Tibial nerve (tissue), 4 donors: ENCODE results near the gene SSH3. TPM values are rescaled to one million over a fixed set of nuclear protein-coding genes. Genes with fewer than 3 reads are reported as not detected.
A peak's percentile ranks its signal among the peaks of the same experiment; 100 is the strongest.
"Not testable (repeated sequence)": the region's sequence is repeated elsewhere in the genome, so short reads cannot be mapped to it uniquely, and the experiment has no call there.

Experiments
- DNase-seq, 2 donors: peaks; one replicate each; pipeline ENCODE4 v3.0.0-alpha.2; 2019; ENCODE audit warnings: low spot score in 2 of 2
- H3K27ac ChIP-seq, 4 donors: fragments of 200-600 bp; sonication (generic) in 3 of 4; one replicate each; pipeline ENCODE4 v1.5.1; 2017 to 2019; ENCODE audit warnings: mild to moderate bottlenecking in 1 of 4
- H3K27me3 ChIP-seq, 2 donors: fragments of 200-600 bp; sonication (generic) in 1 of 2; one replicate each; pipeline versions ENCODE4 v1.5.1 to v1.6.0; 2017 to 2019
- H3K36me3 ChIP-seq, 3 donors: fragments of 200-600 bp; sonication (generic); one replicate each; pipeline ENCODE4 v1.5.1; 2018 to 2019
- H3K4me1 ChIP-seq, 4 donors: fragments of 200-600 bp; sonication (generic) in 3 of 4; one replicate each; pipeline ENCODE4 v1.5.1; 2017 to 2019
- H3K4me3 ChIP-seq, 4 donors: fragments of 200-600 bp; sonication (generic) in 3 of 4; one replicate each; pipeline ENCODE4 v1.5.1; 2017 to 2019; ENCODE audit warnings: mild to moderate bottlenecking in 1 of 4, moderate library complexity in 1 of 4
- H3K9me3 ChIP-seq, 4 donors: fragments of 200-600 bp; sonication (generic) in 3 of 4; one replicate each; pipeline ENCODE4 v1.5.1; 2017 to 2019
- EP300 ChIP-seq, 2 donors: sonication (generic); formaldehyde crosslinking; IDR thresholded peaks; one replicate each; pipeline ENCODE4 v1.6.1; 2017; ENCODE audit warnings: antibody characterized with exemption in 2 of 2, mild to moderate bottlenecking in 1 of 2
- POLR2A ChIP-seq, 2 donors: fragments of 450-650 bp; IDR thresholded peaks; one replicate each; pipeline ENCODE4 v1.6.1; 2017; ENCODE audit warnings: antibody characterized with exemption in 2 of 2, mild to moderate bottlenecking in 2 of 2, moderate library complexity in 2 of 2
- WGBS, 2 donors: methylation state at CpG; one replicate each; pipeline ENCODE4 v1.1.5; 2018; 5-methylcytosine and 5-hydroxymethylcytosine counted together
- total RNA-seq, 4 donors: library from RNA; depleted of rRNA; stranded (reverse); fragments of >200 nt; gene quantifications; one replicate each; pipeline ENCODE4 v1.1.0, GENCODE V29; 2016
- TF ChIP-seq, protein P1 (sequence below), 5 experiments: fragments of 200-600 bp in 3 of 5; fragments of 450-650 bp in 2 of 5; sonication (generic) in 3 of 5; IDR thresholded peaks; one replicate each; pipeline ENCODE4 v1.5.1; 2016 to 2019; ENCODE audit warnings: antibody characterized with exemption in 5 of 5, mild to moderate bottlenecking in 3 of 5, moderate library complexity in 2 of 5

SSH3 gene
- total RNA-seq, 4 donors from 2014 or later = 28.5 to 51.6 (median 43.1) TPM

DNA sequence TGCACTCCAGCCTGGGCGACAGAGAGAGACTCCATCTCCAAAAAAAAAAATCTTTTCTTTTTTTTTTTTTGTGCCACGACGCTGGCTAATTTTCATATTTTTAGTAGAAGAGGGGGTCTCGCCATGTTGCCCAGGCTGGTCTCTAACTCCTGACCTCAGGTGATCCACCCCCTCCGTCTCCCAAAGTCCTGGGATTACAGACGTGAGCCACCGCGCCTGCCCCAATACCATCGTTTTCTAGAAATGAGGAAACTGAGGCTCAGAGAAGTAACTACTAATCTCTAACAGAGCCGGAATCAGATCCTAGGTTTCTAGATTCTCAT lies 13.5 kb downstream of the SSH3 start:
- H3K27ac ChIP-seq = peak overlapping the region; percentile 87 to 97 (median 92)
- H3K4me3 ChIP-seq = peak overlapping the region; percentile 65 to 87 (median 77)
- 1 to 3% methylated on average over 10 of the region's 10 CpGs for WGBS, 2 donors
- TF ChIP-seq, protein P1, sequence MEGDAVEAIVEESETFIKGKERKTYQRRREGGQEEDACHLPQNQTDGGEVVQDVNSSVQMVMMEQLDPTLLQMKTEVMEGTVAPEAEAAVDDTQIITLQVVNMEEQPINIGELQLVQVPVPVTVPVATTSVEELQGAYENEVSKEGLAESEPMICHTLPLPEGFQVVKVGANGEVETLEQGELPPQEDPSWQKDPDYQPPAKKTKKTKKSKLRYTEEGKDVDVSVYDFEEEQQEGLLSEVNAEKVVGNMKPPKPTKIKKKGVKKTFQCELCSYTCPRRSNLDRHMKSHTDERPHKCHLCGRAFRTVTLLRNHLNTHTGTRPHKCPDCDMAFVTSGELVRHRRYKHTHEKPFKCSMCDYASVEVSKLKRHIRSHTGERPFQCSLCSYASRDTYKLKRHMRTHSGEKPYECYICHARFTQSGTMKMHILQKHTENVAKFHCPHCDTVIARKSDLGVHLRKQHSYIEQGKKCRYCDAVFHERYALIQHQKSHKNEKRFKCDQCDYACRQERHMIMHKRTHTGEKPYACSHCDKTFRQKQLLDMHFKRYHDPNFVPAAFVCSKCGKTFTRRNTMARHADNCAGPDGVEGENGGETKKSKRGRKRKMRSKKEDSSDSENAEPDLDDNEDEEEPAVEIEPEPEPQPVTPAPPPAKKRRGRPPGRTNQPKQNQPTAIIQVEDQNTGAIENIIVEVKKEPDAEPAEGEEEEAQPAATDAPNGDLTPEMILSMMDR (IDR thresholded peaks at IDR 0.05) = no peak
- TF ChIP-seq EP300 (IDR thresholded peaks at IDR 0.05) = no peak
- TF ChIP-seq POLR2A (IDR thresholded peaks at IDR 0.05) = no peak
- DNase-seq = no peak
- no peaks in the 10 kb centered on the region for H3K27me3 ChIP-seq
- H3K4me1 ChIP-seq = peaks cover 0 to 39% (median 8%) of the 10 kb centered on the region in 4 donors
- peaks cover 0 to 5% (median 0%) of the 10 kb centered on the region in 3 donors for H3K36me3 ChIP-seq
- no peaks in the 10 kb centered on the region for H3K9me3 ChIP-seq

DNA sequence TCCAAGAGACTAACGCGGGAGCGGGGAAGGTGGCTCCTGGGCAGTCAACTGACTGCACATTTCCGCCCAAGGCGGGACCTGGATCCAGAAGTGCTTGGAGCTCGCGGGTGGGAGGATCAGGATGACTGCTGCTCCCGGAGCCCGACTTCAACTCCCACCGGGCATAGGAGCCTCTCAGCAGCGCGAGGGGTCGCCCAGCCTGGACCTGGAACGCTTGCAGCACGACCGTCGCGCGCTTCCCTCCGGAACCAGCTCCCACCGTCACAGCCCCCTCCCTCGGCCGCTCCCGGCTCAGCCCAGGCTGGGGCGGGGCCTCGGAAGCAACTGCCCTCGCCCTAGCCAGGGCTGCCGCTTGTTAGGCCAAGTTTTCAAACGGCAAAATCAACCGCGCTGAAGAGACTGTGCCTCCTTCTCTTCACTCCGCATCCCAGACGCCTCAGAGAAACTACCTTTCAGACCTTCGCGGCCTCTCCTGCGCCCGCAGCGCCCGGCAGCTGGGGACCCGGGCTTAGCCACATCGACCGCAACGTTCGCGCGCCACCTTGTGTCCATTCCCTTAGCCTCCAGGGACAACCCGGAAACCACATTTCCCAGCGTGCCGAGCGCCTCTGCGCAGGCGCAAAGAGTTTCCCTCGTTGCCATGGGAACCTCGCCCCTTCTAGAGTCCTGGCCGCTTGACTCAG lies 14.0 kb downstream of the SSH3 start:
- no peaks in the 10 kb centered on the region for H3K9me3 ChIP-seq
- TF ChIP-seq EP300 (IDR thresholded peaks at IDR 0.05) = peak; percentile 69 to 75
- peak; percentile 10 to 59 for TF ChIP-seq POLR2A (IDR thresholded peaks at IDR 0.05)
- TF ChIP-seq, protein P1 (IDR thresholded peaks at IDR 0.05) = peak; percentile 92 to 100 (median 96)
- peaks cover 0 to 7% (median 0%) of the 10 kb centered on the region in 3 donors for H3K36me3 ChIP-seq
- no peaks in the 10 kb centered on the region for H3K27me3 ChIP-seq
- peak overlapping the region; percentile 87 to 97 (median 92) for H3K27ac ChIP-seq
- DNase-seq = peak; percentile 92 to 97
- H3K4me3 ChIP-seq = peak overlapping the region; percentile 65 to 87 (median 77)
- WGBS, 2 donors = 0 to 1% methylated on average over 43 to 54 of the region's 55 CpGs
- H3K4me1 ChIP-seq = peaks cover 0 to 38% (median 8%) of the 10 kb centered on the region in 4 donors

DNA sequence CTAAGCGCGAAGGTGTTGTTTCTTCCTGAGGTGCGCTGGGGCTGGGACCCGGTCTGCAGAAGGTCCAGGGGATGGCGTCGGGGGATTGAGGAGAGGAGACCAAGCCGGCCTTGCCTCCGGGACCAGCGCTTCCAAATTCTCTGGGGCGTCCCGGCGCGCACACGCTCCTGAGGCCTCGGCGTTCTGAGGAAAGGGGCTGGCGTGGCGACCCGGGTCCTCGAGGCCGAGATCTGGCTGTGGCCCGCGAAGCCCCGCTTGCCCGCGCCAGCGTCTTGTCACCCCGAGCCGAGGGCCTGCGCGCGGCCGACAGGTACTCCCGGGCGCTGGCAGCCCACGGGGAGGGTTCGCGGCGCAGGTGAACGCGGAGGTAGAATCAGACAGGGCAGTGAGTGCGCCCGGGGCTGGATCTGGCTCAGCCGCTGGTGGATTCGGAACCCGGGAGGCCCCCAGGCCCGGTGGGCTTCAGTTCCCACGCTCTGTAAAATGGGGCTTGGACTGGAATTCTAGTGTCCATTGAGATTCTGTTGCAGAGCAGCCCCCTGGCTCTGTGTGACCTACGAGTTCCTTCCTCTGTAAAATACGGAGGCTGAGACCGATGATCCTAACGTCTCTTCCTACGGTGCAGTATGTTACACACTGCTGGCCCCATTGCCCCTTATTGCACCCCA lies 14.7 kb downstream of the SSH3 start:
- Histone ChIP-seq H3K4me1 (peaks cover 0 to 33% (median 6%) of the 10 kb centered on the region in 4 donors), H3K27ac (peak overlapping the region; percentile 87 to 97 (median 92)), H3K4me3 (peak overlapping the region; percentile 65 to 87 (median 77)), H3K27me3 (no peaks in the 10 kb centered on the region), H3K9me3 (no peaks in the 10 kb centered on the region), H3K36me3 (peaks cover 0 to 13% (median 0%) of the 10 kb centered on the region in 3 donors)
- WGBS, 2 donors = 1 to 2% methylated on average over 25 to 37 of the region's 53 CpGs
- no peak for DNase-seq
- TF ChIP-seq POLR2A (IDR thresholded peaks at IDR 0.05) = no peak
- TF ChIP-seq EP300 (IDR thresholded peaks at IDR 0.05) = no peak
- TF ChIP-seq, protein P1 (IDR thresholded peaks at IDR 0.05) = no peak

DNA sequence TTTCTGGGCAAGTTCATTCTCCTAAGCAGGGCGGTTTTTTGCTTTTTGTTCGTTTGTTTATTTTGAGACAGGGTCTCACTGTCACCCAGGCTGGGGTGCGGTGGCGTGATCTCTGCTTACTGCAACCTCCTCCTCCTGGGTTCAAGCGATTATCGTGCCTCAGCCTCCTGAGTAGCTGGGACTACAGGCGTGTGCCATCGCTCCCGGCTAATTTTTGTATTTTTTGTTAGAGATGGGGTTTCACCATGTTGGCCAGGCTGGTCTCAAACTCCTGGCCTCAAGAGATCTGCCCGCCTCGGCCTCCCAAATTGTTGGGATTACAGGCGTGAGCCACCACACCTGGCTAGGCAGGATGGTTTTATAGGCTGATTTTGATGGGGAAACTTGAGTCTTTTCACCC lies 15.5 kb downstream of the SSH3 start:
- 90 to 95% methylated on average over 12 of the region's 12 CpGs for WGBS, 2 donors

DNA sequence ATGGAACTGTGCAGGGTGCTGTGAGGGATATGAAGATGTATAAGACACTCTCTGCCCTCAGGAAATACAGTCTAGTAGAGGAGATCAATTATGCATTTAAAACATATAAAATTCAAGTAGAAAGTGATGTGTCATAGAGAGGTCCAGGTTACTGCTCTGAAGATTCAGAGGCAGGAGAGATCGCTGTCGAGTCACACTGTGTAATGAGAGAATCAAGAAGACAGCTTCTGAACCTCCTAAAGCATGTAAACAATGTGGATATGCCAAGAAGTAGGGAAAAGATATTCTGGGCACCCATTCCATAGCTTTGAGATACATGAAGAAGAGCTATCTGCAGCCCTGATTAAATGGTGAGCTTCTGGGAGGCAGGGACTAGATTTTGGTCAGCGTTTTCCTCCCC lies 16.7 kb downstream of the SSH3 start:
- TF ChIP-seq POLR2A (IDR thresholded peaks at IDR 0.05) = no peak
- TF ChIP-seq, protein P1 (IDR thresholded peaks at IDR 0.05) = no peak
- H3K27me3 ChIP-seq = no peaks in the 10 kb centered on the region
- H3K27ac ChIP-seq = no peak overlapping the region
- DNase-seq = no peak
- H3K36me3 ChIP-seq = peaks cover 0 to 14% (median 0%) of the 10 kb centered on the region in 3 donors
- H3K4me3 ChIP-seq = no peak overlapping the region
- no peaks in the 10 kb centered on the region for H3K9me3 ChIP-seq
- peaks cover 0 to 33% (median 6%) of the 10 kb centered on the region in 4 donors for H3K4me1 ChIP-seq
- WGBS, 2 donors = 69 to 81% methylated on average over 3 of the region's 3 CpGs

More for the DNA sequence above, 15.5 kb downstream of the SSH3 start:
- H3K9me3 ChIP-seq, H3K27ac ChIP-seq, H3K27me3 ChIP-seq, DNase-seq: not testable (repeated sequence)
- peak overlapping the region in 1 of 4 donors; percentile 87 for H3K4me3 ChIP-seq
- peaks cover 0 to 14% (median 0%) of the 10 kb centered on the region in 3 donors for H3K36me3 ChIP-seq
- H3K4me1 ChIP-seq = peaks cover 0 to 33% (median 6%) of the 10 kb centered on the region in 4 donors
